Left lung (tissue), 10 donors: Measurements from ENCODE around the gene MAP3K9. TPM values are rescaled to one million over a fixed set of nuclear protein-coding genes. Genes with fewer than 3 reads are reported as not detected.

Experiments used
- ATAC-seq: fragments of 200-7000 bp; cut with Tn5 transposase; one replicate; pipeline ENCODE4 v1.9.1; 2020; ENCODE audit warnings: moderate library complexity
- DNase-seq, 4 donors: peaks; one replicate each; pipeline ENCODE4 v3.0.0-alpha.2; 2013 to 2020
- H3K27ac ChIP-seq, 2 donors: fragments of 200-600 bp; sonication (generic) in 1 of 2; one replicate each; pipeline versions ENCODE4 v1.5.0 to v1.8.0; 2020 to 2021
- H3K27me3 ChIP-seq, 2 donors: fragments of 200-600 bp; sonication (generic) in 1 of 2; one replicate each; pipeline versions ENCODE4 v1.5.0 to v1.8.0; 2020 to 2021
- H3K36me3 ChIP-seq, 2 donors: fragments of 200-600 bp; sonication (generic) in 1 of 2; one replicate each; pipeline versions ENCODE4 v1.5.0 to v1.8.0; 2020 to 2021
- H3K4me1 ChIP-seq, 2 donors: fragments of 200-600 bp; one replicate each; pipeline ENCODE4 v1.8.0; 2021
- H3K4me3 ChIP-seq, 2 donors: fragments of 200-600 bp; sonication (generic) in 1 of 2; one replicate each; pipeline versions ENCODE4 v1.5.0 to v1.8.0; 2020 to 2021; ENCODE audit warnings: mild to moderate bottlenecking in 1 of 2
- H3K9me3 ChIP-seq, 2 donors: fragments of 200-600 bp; sonication (generic) in 1 of 2; one replicate each; pipeline versions ENCODE4 v1.5.0 to v1.8.0; 2020 to 2021
- CTCF ChIP-seq, 2 donors: fragments of 200-600 bp; sonication (generic) in 1 of 2; IDR thresholded peaks; one replicate each; pipeline versions ENCODE4 v1.5.0 to v1.8.0; 2021; ENCODE audit warnings: antibody characterized with exemption in 2 of 2
- intact Hi-C, 2 donors: fragments of 100-400 bp; cut with DNase I; formaldehyde crosslinking; loops; one replicate each; pipeline versions ENCODE4 v1.11.2 to v1.14.2; 2022
- polyA plus RNA-seq, 6 donors: library from polyadenylated mRNA; unstranded; fragments of 120-200 nt; gene quantifications; one replicate each; pipeline ENCODE4 v1.2.1, GENCODE V29; 2013; ENCODE audit not compliant: insufficient read length in 6 of 6
- total RNA-seq, 2 donors: library from RNA; stranded (reverse); fragmentation: NEBNext Ultra II Directional; extraction: Animal tissue kit (Norgen Biotek cat#: 25700); gene quantifications; one replicate each; pipeline ENCODE4 v1.2.1, GENCODE V29; 2021
- donor health status: DM: no; HTN: yes; CAD: no.
- donor health status: DM: no; HTN: no; CAD: no.

MAP3K9 gene
- total and polyA plus RNA-seq, 8 donors = 5.1 to 13.1 (median 6.4) TPM

- Histone ChIP-seq H3K36me3 (no peaks in the 10 kb centered on the region), H3K4me1 (no peaks in the 10 kb centered on the region), H3K27ac (no peak overlapping the region), H3K9me3 (no peaks in the 10 kb centered on the region), H3K27me3 (no peaks in the 10 kb centered on the region), H3K4me3 (no peak overlapping the region)
- intact Hi-C loops = loop anchor here in 1 of 2 donors (10.0 kb wide), 1 partner anchor 67 kb away; the partner anchor contains the start of gene PCNX1
- DNase-seq (no peak), ATAC-seq (no peak)
- no peak for TF ChIP-seq CTCF (IDR thresholded peaks at IDR 0.05)
These were observed 28.8 kb upstream of the MAP3K9 start for GRCh38 chr14:70838076-70838475.

DNA sequence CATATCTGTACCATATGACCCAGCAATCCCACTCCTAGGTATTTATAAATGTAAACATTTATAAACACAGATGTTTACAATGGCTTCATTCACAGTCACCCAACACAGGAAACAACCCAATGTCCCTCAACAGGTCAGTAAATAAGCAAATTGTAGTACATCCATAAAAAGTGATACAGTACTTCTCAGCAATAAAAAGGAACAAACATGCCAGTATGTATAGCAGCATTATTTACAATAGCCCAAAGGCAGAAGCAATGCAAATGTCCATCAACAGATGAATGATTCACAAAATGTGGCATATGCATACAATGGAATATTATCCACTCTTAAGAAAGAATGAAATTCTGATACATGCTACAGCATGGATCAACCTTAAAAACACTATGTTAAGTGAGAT lies 27.6 kb upstream of the MAP3K9 start:
- intact Hi-C loops = loop anchor here in 1 of 2 donors (10.0 kb wide), 1 partner anchor 68 kb away; the partner anchor contains the start of gene PCNX1
- Histone ChIP-seq H3K27me3 (no peaks in the 10 kb centered on the region), H3K4me3 (no peak overlapping the region), H3K36me3 (no peaks in the 10 kb centered on the region), H3K27ac (no peak overlapping the region), H3K4me1 (no peaks in the 10 kb centered on the region), H3K9me3 (no peaks in the 10 kb centered on the region)
- ATAC-seq (no peak), DNase-seq (no peak)
- TF ChIP-seq CTCF (IDR thresholded peaks at IDR 0.05) = no peak

GRCh38 chr14:70833884-70834283 lies 24.6 kb upstream of the MAP3K9 start:
- DNase-seq (no peak), ATAC-seq (no peak)
- intact Hi-C loops = loop anchor here in 1 of 2 donors (10.0 kb wide), 1 partner anchor 71 kb away; the partner anchor contains the start of gene PCNX1
- no peak for TF ChIP-seq CTCF (IDR thresholded peaks at IDR 0.05)
- Histone ChIP-seq H3K36me3 (no peaks in the 10 kb centered on the region), H3K27ac (no peak overlapping the region), H3K4me3 (no peak overlapping the region), H3K27me3 (no peaks in the 10 kb centered on the region), H3K9me3 (no peaks in the 10 kb centered on the region), H3K4me1 (no peaks in the 10 kb centered on the region)

GRCh38 chr14:70832561-70833305 lies 23.4 kb upstream of the MAP3K9 start:
- H3K36me3 ChIP-seq = no peaks in the 10 kb centered on the region
- no peaks in the 10 kb centered on the region for H3K9me3 ChIP-seq
- no peaks in the 10 kb centered on the region for H3K4me1 ChIP-seq
- no peak for TF ChIP-seq CTCF (IDR thresholded peaks at IDR 0.05)
- no peak overlapping the region for H3K4me3 ChIP-seq
- DNase-seq = no peak
- no peaks in the 10 kb centered on the region for H3K27me3 ChIP-seq
- intact Hi-C loops = loop anchor here in 1 of 2 donors (10.0 kb wide), 1 partner anchor 72 kb away; the partner anchor contains the start of gene PCNX1
- no peak overlapping the region for H3K27ac ChIP-seq
- peak; percentile 43 for ATAC-seq

GRCh38 chr14:70830998-70831781 lies 21.9 kb upstream of the MAP3K9 start:
- intact Hi-C loops = loop anchor here in 1 of 2 donors (10.0 kb wide), 1 partner anchor 74 kb away; the partner anchor contains the start of gene PCNX1
- no peaks in the 10 kb centered on the region for H3K9me3 ChIP-seq
- no peaks in the 10 kb centered on the region for H3K4me1 ChIP-seq
- H3K4me3 ChIP-seq = no peak overlapping the region
- ATAC-seq (no peak), DNase-seq (no peak)
- no peaks in the 10 kb centered on the region for H3K27me3 ChIP-seq
- H3K27ac ChIP-seq = no peak overlapping the region
- no peak for TF ChIP-seq CTCF (IDR thresholded peaks at IDR 0.05)
- H3K36me3 ChIP-seq = no peaks in the 10 kb centered on the region
